Coronary artery (tissue), 2 donors: ENCODE results near the gene DPP7.

Source experiments
- DNase-seq: peaks from one replicate; pipeline ENCODE4 v3.0.0-alpha.2; 2017; ENCODE audit warnings: low spot score
- H3K27ac ChIP-seq, 2 donors: fragments of 200-600 bp; sonication (generic); one replicate each; pipeline ENCODE4 v1.5.1; 2016 to 2019
- H3K4me3 ChIP-seq: fragments of 200-600 bp; sonication (generic); 2 replicates; pipeline ENCODE4 v1.5.1; 2016; ENCODE audit warnings: mild to moderate bottlenecking, moderate library complexity
- CTCF ChIP-seq: fragments of 200-600 bp; sonication (generic); IDR thresholded peaks from one replicate; pipeline ENCODE4 v1.5.1; 2019; ENCODE audit warnings: antibody characterized with exemption

The DPP7 gene

GRCh38 chr9:137110147-137110910 is 4.2 kb downstream of the DPP7 start:
- Histone ChIP-seq H3K27ac (no peak overlapping the region), H3K4me3 (no peak overlapping the region)
- TF ChIP-seq CTCF, result no peak
- DNase-seq, result no peak

GRCh38 chr9:137109250-137110146 is 5.0 kb downstream of the DPP7 start:
- no peak for TF ChIP-seq CTCF
- Histone ChIP-seq H3K4me3 (no peak overlapping the region), H3K27ac (no peak overlapping the region)
- no peak for DNase-seq

- DNase-seq, result no peak
- no peak for TF ChIP-seq CTCF
- Histone ChIP-seq H3K4me3 (no peak overlapping the region), H3K27ac (no peak overlapping the region)
These were observed 5.8 kb downstream of the DPP7 start for GRCh38 chr9:137108608-137109249.

GRCh38 chr9:137107982-137108381 is 6.6 kb downstream of the DPP7 start:
- TF ChIP-seq CTCF, result no peak
- no peak overlapping the region for H3K4me3 ChIP-seq
- no peak overlapping the region for H3K27ac ChIP-seq
- DNase-seq, result no peak

GRCh38 chr9:137107312-137107921 is 7.1 kb downstream of the DPP7 start:
- no peak for TF ChIP-seq CTCF
- H3K27ac ChIP-seq, result no peak overlapping the region
- DNase-seq, result no peak
- H3K4me3 ChIP-seq, result no peak overlapping the region

- TF ChIP-seq CTCF, result no peak
- DNase-seq, result no peak
- no peak overlapping the region for H3K4me3 ChIP-seq
- no peak overlapping the region for H3K27ac ChIP-seq
These were observed 7.8 kb downstream of the DPP7 start for GRCh38 chr9:137106662-137107250.
